Loucy (cell line): ENCODE measurements around the gene IPMK.

ENCODE experiments used
- H2AFZ ChIP-seq: fragments of 200-600 bp; sonication (generic); 2 replicates; pipeline ENCODE4 v1.6.0; 2016; ENCODE audit warnings: antibody characterized with exemption, mild to moderate bottlenecking, low read length, moderate library complexity
- H3F3A ChIP-seq: fragments of 200-600 bp; 2 replicates; pipeline ENCODE4 v1.6.0; 2016; ENCODE audit warnings: antibody characterized with exemption, low read depth, mild to moderate bottlenecking
- H3K27me3 ChIP-seq: fragments of 200-600 bp; sonication (generic); 2 replicates; pipeline ENCODE4 v1.6.1; 2014; ENCODE audit warnings: low read length, mild to moderate bottlenecking; ENCODE audit not compliant: insufficient read depth, poor library complexity, severe bottlenecking
- H3K36me3 ChIP-seq: fragments of 200-600 bp; sonication (generic); 2 replicates; pipeline ENCODE4 v1.6.1; 2016; ENCODE audit warnings: low read length; ENCODE audit not compliant: insufficient read depth
- H3K4me1 ChIP-seq: fragments of 200-600 bp; sonication (generic); 2 replicates; pipeline ENCODE4 v1.5.1; 2014; ENCODE audit warnings: low read length, mild to moderate bottlenecking; ENCODE audit not compliant: insufficient read depth, poor library complexity, severe bottlenecking
- H3K4me2 ChIP-seq: fragments of 200-600 bp; sonication (generic); 2 replicates; pipeline ENCODE4 v1.6.0; 2014; ENCODE audit warnings: antibody characterized with exemption, low read length, low read depth, mild to moderate bottlenecking; ENCODE audit not compliant: poor library complexity, severe bottlenecking
- H3K4me3 ChIP-seq: fragments of 200-600 bp; sonication (generic); 2 replicates; pipeline ENCODE4 v1.5.1; 2014; ENCODE audit warnings: low read length, mild to moderate bottlenecking, mixed read lengths; ENCODE audit not compliant: poor library complexity, severe bottlenecking
- H3K79me2 ChIP-seq: fragments of 200-600 bp; sonication (generic); 2 replicates; pipeline ENCODE4 v1.6.1; 2014; ENCODE audit warnings: low read length; ENCODE audit not compliant: insufficient read depth
- H3K9ac ChIP-seq: fragments of 200-600 bp; sonication (generic); 2 replicates; pipeline ENCODE4 v1.6.0; 2014; ENCODE audit warnings: mild to moderate bottlenecking, low read depth, low read length, moderate library complexity; ENCODE audit not compliant: poor library complexity, severe bottlenecking
- H3K9me2 ChIP-seq: fragments of 200-600 bp; sonication (generic); replicated peaks from 2 replicates; pipeline ENCODE4 v1.6.1; 2016; ENCODE audit warnings: low read depth, low read length, mixed read lengths
- H3K9me3 ChIP-seq: fragments of 200-600 bp; sonication (generic); 2 replicates; pipeline ENCODE4 v1.6.1; 2014; ENCODE audit warnings: mild to moderate bottlenecking, antibody characterized with exemption, low read length, low read depth; ENCODE audit not compliant: insufficient read depth
- H4K20me1 ChIP-seq: fragments of 200-600 bp; sonication (generic); 2 replicates; pipeline ENCODE4 v1.6.0; 2014; ENCODE audit warnings: antibody characterized with exemption, low read length, mild to moderate bottlenecking; ENCODE audit not compliant: insufficient read depth, poor library complexity, severe bottlenecking
- CTCF ChIP-seq: fragments of 200-600 bp; sonication (generic); conservative IDR thresholded peaks from 2 replicates; pipeline ENCODE4 v1.5.1; 2014; ENCODE audit warnings: mild to moderate bottlenecking, antibody characterized with exemption, low read length
- EZH2phosphoT487 ChIP-seq: fragments of 200-600 bp; IDR thresholded peaks from 2 replicates; pipeline ENCODE4 v1.6.1; 2018; ENCODE audit warnings: antibody characterized with exemption, mild to moderate bottlenecking, moderate library complexity, borderline replicate concordance

The IPMK gene

GRCh38 chr10:58307676-58308075 lies 40.0 kb upstream of the IPMK start:
- no peaks in the 10 kb centered on the region for H3K4me1 ChIP-seq
- H2AFZ ChIP-seq = no peak overlapping the region
- H3K79me2 ChIP-seq = no peaks in the 10 kb centered on the region
- no peak for TF ChIP-seq EZH2phosphoT487
- no peak for TF ChIP-seq CTCF
- no peak overlapping the region for H3K4me3 ChIP-seq
- H3K9ac ChIP-seq = no peak overlapping the region
- H4K20me1 ChIP-seq = no peaks in the 10 kb centered on the region
- H3F3A ChIP-seq = no peaks in the 10 kb centered on the region
- no peaks in the 10 kb centered on the region for H3K9me3 ChIP-seq
- H3K36me3 ChIP-seq = no peaks in the 10 kb centered on the region
- H3K4me2 ChIP-seq = no peak overlapping the region
- H3K9me2 ChIP-seq = no peaks in the 10 kb centered on the region
- H3K27me3 ChIP-seq = no peaks in the 10 kb centered on the region

GRCh38 chr10:58305821-58306220 lies 38.1 kb upstream of the IPMK start:
- Histone ChIP-seq H3K9me2 (no peaks in the 10 kb centered on the region), H3K4me1 (no peaks in the 10 kb centered on the region), H3F3A (no peaks in the 10 kb centered on the region), H2AFZ (no peak overlapping the region), H3K4me2 (no peak overlapping the region), H4K20me1 (no peaks in the 10 kb centered on the region), H3K4me3 (no peak overlapping the region), H3K9me3 (no peaks in the 10 kb centered on the region), H3K27me3 (no peaks in the 10 kb centered on the region), H3K79me2 (no peaks in the 10 kb centered on the region), H3K9ac (no peak overlapping the region), H3K36me3 (no peaks in the 10 kb centered on the region)
- no peak for TF ChIP-seq EZH2phosphoT487
- no peak for TF ChIP-seq CTCF

- Histone ChIP-seq H3K79me2 (no peaks in the 10 kb centered on the region), H3K9me3 (no peaks in the 10 kb centered on the region), H3K36me3 (no peaks in the 10 kb centered on the region), H3K4me2 (no peak overlapping the region), H3K9ac (no peak overlapping the region), H3F3A (no peaks in the 10 kb centered on the region), H3K4me1 (no peaks in the 10 kb centered on the region), H3K4me3 (no peak overlapping the region), H2AFZ (no peak overlapping the region), H4K20me1 (no peaks in the 10 kb centered on the region), H3K27me3 (no peaks in the 10 kb centered on the region), H3K9me2 (no peaks in the 10 kb centered on the region)
- TF ChIP-seq CTCF = no peak
- TF ChIP-seq EZH2phosphoT487 = no peak
Measured at GRCh38 chr10:58304099-58304633, 36.5 kb upstream of the IPMK start.
